ENCODE measurements around the gene S100A3. TPM values are rescaled to one million over a fixed set of nuclear protein-coding genes. Genes with fewer than 3 reads are reported as not detected.
A peak's percentile ranks its signal among the peaks of the same experiment; 100 is the strongest.

The S100A3 gene
- total and polyA plus RNA-seq, 2 of the 13 experiments (the other 11 are each of a cell fraction or from before 2014, with no cell fraction given), result 2.5 to 4.5 TPM

DNA sequence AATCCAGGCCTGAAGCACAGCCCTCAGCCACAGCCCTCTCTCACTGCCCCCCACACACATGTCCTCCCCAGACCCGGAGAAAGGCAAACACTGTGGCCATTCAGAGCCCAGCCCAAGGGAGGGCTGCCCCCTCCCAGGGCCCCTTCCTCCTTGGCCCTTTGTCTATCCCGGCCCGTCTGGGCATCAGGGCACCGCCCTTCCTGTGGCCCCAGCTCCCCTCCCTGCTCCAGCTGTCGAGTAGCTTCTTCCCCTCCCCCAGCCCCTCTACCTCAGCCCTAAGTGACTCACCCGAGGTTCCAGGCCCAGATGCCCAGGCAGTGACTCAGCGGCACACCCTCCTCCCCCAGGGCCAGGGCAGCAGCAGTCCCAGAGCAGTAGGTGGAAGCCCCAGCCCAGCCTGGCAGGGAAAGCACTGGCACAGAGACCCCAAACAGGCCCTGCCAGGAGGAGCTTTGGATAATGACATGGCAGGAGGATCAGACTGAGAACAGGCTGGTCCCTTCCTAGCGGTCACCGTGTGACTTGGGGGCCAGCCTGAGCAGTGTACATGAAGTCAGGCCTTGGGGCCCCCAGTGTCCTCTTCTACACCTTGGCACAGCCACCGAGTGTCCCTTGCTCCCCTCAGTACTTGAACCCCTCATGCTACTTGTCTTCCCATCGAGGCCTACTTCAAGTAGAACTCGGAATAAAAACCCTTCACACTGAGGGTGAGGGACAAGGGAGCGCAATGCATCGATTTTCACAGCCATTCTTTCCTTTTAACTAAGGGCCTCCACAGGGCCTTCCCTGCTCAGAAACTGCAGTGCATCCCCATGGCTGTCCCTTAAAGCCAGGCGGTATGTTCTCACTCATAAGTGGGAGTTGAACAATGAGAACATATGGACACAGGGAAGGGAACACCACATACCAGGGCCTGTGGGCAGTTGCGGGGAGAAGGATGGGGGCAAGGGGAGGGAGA lies 17.6 kb upstream of the S100A3 start (continued):
- TF ChIP-seq, protein P1, sequence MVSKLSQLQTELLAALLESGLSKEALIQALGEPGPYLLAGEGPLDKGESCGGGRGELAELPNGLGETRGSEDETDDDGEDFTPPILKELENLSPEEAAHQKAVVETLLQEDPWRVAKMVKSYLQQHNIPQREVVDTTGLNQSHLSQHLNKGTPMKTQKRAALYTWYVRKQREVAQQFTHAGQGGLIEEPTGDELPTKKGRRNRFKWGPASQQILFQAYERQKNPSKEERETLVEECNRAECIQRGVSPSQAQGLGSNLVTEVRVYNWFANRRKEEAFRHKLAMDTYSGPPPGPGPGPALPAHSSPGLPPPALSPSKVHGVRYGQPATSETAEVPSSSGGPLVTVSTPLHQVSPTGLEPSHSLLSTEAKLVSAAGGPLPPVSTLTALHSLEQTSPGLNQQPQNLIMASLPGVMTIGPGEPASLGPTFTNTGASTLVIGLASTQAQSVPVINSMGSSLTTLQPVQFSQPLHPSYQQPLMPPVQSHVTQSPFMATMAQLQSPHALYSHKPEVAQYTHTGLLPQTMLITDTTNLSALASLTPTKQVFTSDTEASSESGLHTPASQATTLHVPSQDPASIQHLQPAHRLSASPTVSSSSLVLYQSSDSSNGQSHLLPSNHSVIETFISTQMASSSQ (IDR thresholded peaks at IDR 0.05; ENCODE audit: low read depth), result no peak
- TF ChIP-seq, protein P1 (CRISPR knock-in tag; IDR thresholded peaks at IDR 0.05; ENCODE audit: borderline replicate concordance), result peak; percentile 72; the same call in 1 of the 2 replicates
- no peak for TF ChIP-seq LCORL (IDR thresholded peaks at IDR 0.05)
- TF ChIP-seq LCORL (CRISPR knock-in tag; IDR thresholded peaks at IDR 0.05), result peak; percentile 78
- TF ChIP-seq KDM4B (CRISPR knock-in tag; IDR thresholded peaks at IDR 0.05), result 0 out of 2 replicates have a peak, but pooled peaks have one; percentile 28
- no peak for TF ChIP-seq NFRKB (IDR thresholded peaks at IDR 0.05)
- TF ChIP-seq, protein P2, sequence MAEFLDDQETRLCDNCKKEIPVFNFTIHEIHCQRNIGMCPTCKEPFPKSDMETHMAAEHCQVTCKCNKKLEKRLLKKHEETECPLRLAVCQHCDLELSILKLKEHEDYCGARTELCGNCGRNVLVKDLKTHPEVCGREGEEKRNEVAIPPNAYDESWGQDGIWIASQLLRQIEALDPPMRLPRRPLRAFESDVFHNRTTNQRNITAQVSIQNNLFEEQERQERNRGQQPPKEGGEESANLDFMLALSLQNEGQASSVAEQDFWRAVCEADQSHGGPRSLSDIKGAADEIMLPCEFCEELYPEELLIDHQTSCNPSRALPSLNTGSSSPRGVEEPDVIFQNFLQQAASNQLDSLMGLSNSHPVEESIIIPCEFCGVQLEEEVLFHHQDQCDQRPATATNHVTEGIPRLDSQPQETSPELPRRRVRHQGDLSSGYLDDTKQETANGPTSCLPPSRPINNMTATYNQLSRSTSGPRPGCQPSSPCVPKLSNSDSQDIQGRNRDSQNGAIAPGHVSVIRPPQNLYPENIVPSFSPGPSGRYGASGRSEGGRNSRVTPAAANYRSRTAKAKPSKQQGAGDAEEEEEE (CRISPR knock-in tag; IDR thresholded peaks at IDR 0.05; ENCODE audit: borderline replicate concordance), result no peak
- TF ChIP-seq, protein P3, sequence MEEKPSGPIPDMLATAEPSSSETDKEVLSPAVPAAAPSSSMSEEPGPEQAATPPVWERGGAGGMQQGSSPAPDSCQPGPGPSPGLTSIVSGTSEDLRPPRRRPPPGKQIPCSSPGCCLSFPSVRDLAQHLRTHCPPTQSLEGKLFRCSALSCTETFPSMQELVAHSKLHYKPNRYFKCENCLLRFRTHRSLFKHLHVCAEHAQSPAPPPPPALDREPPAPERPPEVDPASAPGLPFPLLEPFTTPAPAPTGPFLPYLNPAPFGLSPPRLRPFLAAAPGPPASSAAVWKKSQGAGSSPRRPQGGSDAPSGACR (CRISPR knock-in tag; IDR thresholded peaks at IDR 0.05), result no peak
- TF ChIP-seq MED1 (CRISPR knock-in tag; IDR thresholded peaks at IDR 0.05), result peak; percentile 22; the same call in 1 of the 2 replicates
- TF ChIP-seq TOE1 (CRISPR knock-in tag; IDR thresholded peaks at IDR 0.05), result no peak
- TF ChIP-seq, protein P4, sequence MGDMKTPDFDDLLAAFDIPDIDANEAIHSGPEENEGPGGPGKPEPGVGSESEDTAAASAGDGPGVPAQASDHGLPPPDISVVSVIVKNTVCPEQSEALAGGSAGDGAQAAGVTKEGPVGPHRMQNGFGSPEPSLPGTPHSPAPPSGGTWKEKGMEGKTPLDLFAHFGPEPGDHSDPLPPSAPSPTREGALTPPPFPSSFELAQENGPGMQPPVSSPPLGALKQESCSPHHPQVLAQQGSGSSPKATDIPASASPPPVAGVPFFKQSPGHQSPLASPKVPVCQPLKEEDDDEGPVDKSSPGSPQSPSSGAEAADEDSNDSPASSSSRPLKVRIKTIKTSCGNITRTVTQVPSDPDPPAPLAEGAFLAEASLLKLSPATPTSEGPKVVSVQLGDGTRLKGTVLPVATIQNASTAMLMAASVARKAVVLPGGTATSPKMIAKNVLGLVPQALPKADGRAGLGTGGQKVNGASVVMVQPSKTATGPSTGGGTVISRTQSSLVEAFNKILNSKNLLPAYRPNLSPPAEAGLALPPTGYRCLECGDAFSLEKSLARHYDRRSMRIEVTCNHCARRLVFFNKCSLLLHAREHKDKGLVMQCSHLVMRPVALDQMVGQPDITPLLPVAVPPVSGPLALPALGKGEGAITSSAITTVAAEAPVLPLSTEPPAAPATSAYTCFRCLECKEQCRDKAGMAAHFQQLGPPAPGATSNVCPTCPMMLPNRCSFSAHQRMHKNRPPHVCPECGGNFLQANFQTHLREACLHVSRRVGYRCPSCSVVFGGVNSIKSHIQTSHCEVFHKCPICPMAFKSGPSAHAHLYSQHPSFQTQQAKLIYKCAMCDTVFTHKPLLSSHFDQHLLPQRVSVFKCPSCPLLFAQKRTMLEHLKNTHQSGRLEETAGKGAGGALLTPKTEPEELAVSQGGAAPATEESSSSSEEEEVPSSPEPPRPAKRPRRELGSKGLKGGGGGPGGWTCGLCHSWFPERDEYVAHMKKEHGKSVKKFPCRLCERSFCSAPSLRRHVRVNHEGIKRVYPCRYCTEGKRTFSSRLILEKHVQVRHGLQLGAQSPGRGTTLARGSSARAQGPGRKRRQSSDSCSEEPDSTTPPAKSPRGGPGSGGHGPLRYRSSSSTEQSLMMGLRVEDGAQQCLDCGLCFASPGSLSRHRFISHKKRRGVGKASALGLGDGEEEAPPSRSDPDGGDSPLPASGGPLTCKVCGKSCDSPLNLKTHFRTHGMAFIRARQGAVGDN (CRISPR knock-in tag; IDR thresholded peaks at IDR 0.05), result peak; percentile 78
- TF ChIP-seq, protein P5, sequence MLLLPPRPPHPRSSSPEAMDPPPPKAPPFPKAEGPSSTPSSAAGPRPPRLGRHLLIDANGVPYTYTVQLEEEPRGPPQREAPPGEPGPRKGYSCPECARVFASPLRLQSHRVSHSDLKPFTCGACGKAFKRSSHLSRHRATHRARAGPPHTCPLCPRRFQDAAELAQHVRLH (CRISPR knock-in tag; IDR thresholded peaks at IDR 0.05; ENCODE audit: borderline replicate concordance, low read depth), result peak; percentile 37; the same call in 1 of the 2 replicates
- peak; percentile 67; the same call in 1 of the 2 replicates for TF ChIP-seq ZNF263 (CRISPR knock-in tag; IDR thresholded peaks at IDR 0.05)
- TF ChIP-seq FIP1L1 (IDR thresholded peaks at IDR 0.05; ENCODE audit: borderline replicate concordance, insufficient read depth, low read depth, low read length), result no peak
- TF ChIP-seq MED8 (CRISPR knock-in tag; IDR thresholded peaks at IDR 0.05; ENCODE audit: insufficient replicate concordance), result no peak
- TF ChIP-seq HNRNPLL (IDR thresholded peaks at IDR 0.05; ENCODE audit: low read depth, low read length, poor library complexity, severe bottlenecking), result peak; percentile 21
- no peak for TF ChIP-seq RBM22 (optimal IDR thresholded peaks at IDR 0.05; ENCODE audit: low read length)

Measured in HepG2 (cell line).